Spinal cord (tissue), 4 donors: ENCODE data around the gene SLC44A2. TPM values are rescaled to one million over a fixed set of nuclear protein-coding genes. Genes with fewer than 3 reads are reported as not detected.

Source experiments
- polyA plus RNA-seq, 2 donors: library from polyadenylated mRNA; unstranded; fragments of 120-200 nt; gene quantifications; one replicate each; pipeline ENCODE4 v1.2.1, GENCODE V29; 2013; ENCODE audit not compliant: insufficient read length in 2 of 2
- total RNA-seq, 2 donors: library from RNA; depleted of rRNA in 1 of 2; stranded (reverse); fragments of 120-200 nt in 1 of 2; fragments of >200 nt in 1 of 2; gene quantifications; one replicate each; pipeline versions ENCODE4 v1.2.3 to v1.2.4, GENCODE V29; 2013 to 2014

The SLC44A2 gene
- total and polyA plus RNA-seq, 4 donors = 46.8 to 146 (median 88.2) TPM

Other genes with a start within 250 kb of the SLC44A2 start
- gene TYK2, start 245.0 kb upstream of the SLC44A2 start, total RNA-seq = 10 to 100 TPM; 44.5 to 94.4 TPM
- gene TYK2, start 245.0 kb upstream of the SLC44A2 start, polyA plus RNA-seq = 100 to 1,000 TPM; 108 to 153 TPM
- gene CDC37, start 222.0 kb upstream of the SLC44A2 start, total RNA-seq = 100 to 1,000 TPM in 1 of 2 donors, 10 to 100 TPM in 1; 47.4 to 164 TPM
- 100 to 1,000 TPM; 151 to 191 TPM for gene CDC37, start 222.0 kb upstream of the SLC44A2 start, polyA plus RNA-seq
- 10 to 100 TPM in 1 of 2 donors, 1 to 10 TPM in 1; 4.2 to 10.8 TPM for gene PDE4A, start 205.0 kb upstream of the SLC44A2 start, total RNA-seq
- 10 to 100 TPM; 25.7 to 28.4 TPM for gene PDE4A, start 205.0 kb upstream of the SLC44A2 start, polyA plus RNA-seq
- gene KEAP1, start 122.2 kb upstream of the SLC44A2 start, total RNA-seq = 10 to 100 TPM; 40.5 to 60.1 TPM
- gene KEAP1, start 122.2 kb upstream of the SLC44A2 start, polyA plus RNA-seq = 10 to 100 TPM; 76.7 to 93.6 TPM
- 1 to 10 TPM; 1.3 to 3.8 TPM for gene S1PR5, start 108.1 kb upstream of the SLC44A2 start, total RNA-seq
- 1 to 10 TPM; 1.1 to 1.6 TPM for gene S1PR5, start 108.1 kb upstream of the SLC44A2 start, polyA plus RNA-seq
- gene ATG4D, start 81.6 kb upstream of the SLC44A2 start, total RNA-seq = 10 to 100 TPM; 10.6 to 20.5 TPM
- gene ATG4D, start 81.6 kb upstream of the SLC44A2 start, polyA plus RNA-seq = 10 to 100 TPM; 42.2 to 43.9 TPM
- 10 to 100 TPM in 1 of 2 donors, 1 to 10 TPM in 1; 4.4 to 13.1 TPM for gene KRI1, start 59.5 kb upstream of the SLC44A2 start, total RNA-seq
- gene KRI1, start 59.5 kb upstream of the SLC44A2 start, polyA plus RNA-seq = 10 to 100 TPM; 16.2 to 32.5 TPM
- gene CDKN2D, start 56.6 kb upstream of the SLC44A2 start, total RNA-seq = 10 to 100 TPM; 25.6 to 50.9 TPM
- gene CDKN2D, start 56.6 kb upstream of the SLC44A2 start, polyA plus RNA-seq = 100 to 1,000 TPM; 167 to 173 TPM
- gene AP1M2, start 38.2 kb upstream of the SLC44A2 start, total RNA-seq = under 1 TPM; 0.30 to 0.83 TPM
- 1 to 10 TPM; 1.1 to 1.2 TPM for gene AP1M2, start 38.2 kb upstream of the SLC44A2 start, polyA plus RNA-seq
- 10 to 100 TPM; 89.8 to 98.6 TPM for gene ILF3, start 28.8 kb downstream of the SLC44A2 start, total RNA-seq
- gene ILF3, start 28.8 kb downstream of the SLC44A2 start, polyA plus RNA-seq = 100 to 1,000 TPM; 234 to 267 TPM
- 10 to 100 TPM; 25.9 to 47.6 TPM for gene QTRT1, start 75.9 kb downstream of the SLC44A2 start, total RNA-seq
- gene QTRT1, start 75.9 kb downstream of the SLC44A2 start, polyA plus RNA-seq = 100 to 1,000 TPM in 1 of 2 donors, 10 to 100 TPM in 1; 79.6 to 110 TPM
- gene DNM2, start 92.5 kb downstream of the SLC44A2 start, total RNA-seq = 10 to 100 TPM; 59.2 to 77.9 TPM
- 100 to 1,000 TPM in 1 of 2 donors, 10 to 100 TPM in 1; 92.2 to 111 TPM for gene DNM2, start 92.5 kb downstream of the SLC44A2 start, polyA plus RNA-seq
- 10 to 100 TPM; 19.4 to 52.9 TPM for gene TMED1, start 210.7 kb downstream of the SLC44A2 start, total RNA-seq
- gene TMED1, start 210.7 kb downstream of the SLC44A2 start, polyA plus RNA-seq = 10 to 100 TPM; 36.0 to 36.6 TPM
- 1 to 10 TPM; 2.4 to 2.9 TPM for gene C19orf38, start 222.9 kb downstream of the SLC44A2 start, total RNA-seq
- 1 to 10 TPM; 1.3 to 2.0 TPM for gene C19orf38, start 222.9 kb downstream of the SLC44A2 start, polyA plus RNA-seq
- 10 to 100 TPM; 17.4 to 20.3 TPM for gene CARM1, start 246.0 kb downstream of the SLC44A2 start, total RNA-seq
- 10 to 100 TPM; 65.3 to 72.1 TPM for gene CARM1, start 246.0 kb downstream of the SLC44A2 start, polyA plus RNA-seq